Activated naive CD8-positive, alpha-beta T cell treated with anti-CD3 and anti-CD28 coated beads, Interleukin-2, amount 50 U/mL, for 16 hours (primary cell): ENCODE data around the gene PPFIA1.
"Not testable (repeated sequence)": the region's sequence is repeated elsewhere in the genome, so short reads cannot be mapped to it uniquely, and the experiment has no call there.

Experiments used
- DNase-seq: peaks from one replicate; pipeline ENCODE4 v3.0.0-alpha.2; 2020; ENCODE audit warnings: low read depth, low spot score

PPFIA1 gene

DNA sequence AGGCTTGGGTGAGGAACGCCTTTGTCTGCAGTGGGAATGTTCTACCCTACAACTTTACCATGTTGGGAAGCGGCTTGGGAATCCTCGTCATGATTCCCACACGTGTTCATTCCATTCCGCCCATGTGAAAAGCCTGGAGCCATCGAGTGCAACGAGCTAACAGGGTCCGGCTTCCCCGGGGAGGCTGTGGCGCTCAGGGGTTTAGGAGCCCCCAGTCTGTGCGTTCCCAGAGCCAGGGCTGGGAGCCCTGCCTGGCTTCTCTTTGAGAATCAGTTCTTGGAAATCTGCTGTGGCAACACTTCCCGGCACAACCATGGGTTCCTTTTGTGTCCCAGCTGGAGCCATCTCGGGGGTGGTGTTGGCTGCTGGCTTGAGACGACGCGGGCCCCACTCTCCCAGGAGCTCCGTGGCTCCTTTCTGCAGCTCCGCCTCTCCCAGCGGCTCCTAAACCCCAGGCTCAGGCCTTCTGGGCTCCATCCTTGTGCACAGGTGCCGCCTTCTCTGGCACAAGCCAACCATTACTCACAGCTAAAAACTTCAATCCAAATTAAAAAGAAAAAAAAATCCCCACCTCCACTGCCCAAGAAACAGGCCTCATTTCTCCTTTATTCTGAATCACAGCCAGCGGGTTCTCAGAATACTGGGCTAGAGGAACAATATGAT lies 18.7 kb upstream of the PPFIA1 start:
- DNase-seq: no peak

DNA sequence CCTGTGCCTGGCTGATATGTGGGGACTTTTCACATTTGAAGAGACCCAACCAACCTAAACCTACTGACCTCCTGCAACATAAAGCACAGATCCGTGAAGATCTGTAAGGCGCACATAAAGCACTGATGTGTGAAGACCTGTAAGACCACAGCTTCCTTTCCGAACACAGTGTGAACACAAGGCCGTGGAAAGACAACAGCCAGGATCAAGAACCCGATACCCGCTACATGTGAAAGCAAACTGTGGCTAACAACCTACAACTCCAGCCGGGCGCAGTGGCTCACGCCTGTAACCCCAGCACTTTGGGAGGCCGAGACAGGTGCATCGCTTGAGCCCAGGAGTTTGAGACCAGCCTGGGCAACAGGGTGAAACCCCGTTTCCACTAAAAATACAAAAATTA lies 17.6 kb upstream of the PPFIA1 start:
- no peak for DNase-seq

DNA sequence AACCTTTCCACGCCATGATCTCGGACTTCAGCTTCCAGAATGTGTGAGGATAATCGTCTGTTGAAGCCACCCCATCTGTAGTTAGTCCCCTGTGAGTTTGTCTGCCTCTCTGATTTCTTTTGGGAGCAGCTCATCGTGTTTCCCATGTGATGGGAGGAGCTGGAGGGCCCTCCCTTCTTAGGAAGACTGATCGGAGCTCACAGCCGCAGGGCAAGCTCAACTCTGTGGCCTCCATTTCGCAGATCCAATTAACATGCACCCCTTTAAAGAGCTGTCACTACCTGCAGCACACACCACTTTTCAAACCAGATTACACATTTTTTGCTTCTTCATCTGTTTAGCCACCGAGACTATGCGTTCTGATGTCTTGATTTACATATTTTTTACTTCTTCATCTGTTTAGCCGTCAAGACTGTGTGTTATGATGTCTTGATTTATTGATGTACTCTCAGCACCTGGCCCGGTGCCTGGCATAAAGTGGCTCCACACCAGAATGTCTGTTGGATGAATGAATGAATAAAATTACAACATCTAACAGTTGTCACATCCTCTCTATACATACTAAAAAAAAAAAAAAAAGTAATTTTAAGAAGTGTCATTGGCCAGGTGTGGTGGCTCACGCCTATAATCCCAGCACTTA lies 14.9 kb upstream of the PPFIA1 start:
- no peak for DNase-seq

DNA sequence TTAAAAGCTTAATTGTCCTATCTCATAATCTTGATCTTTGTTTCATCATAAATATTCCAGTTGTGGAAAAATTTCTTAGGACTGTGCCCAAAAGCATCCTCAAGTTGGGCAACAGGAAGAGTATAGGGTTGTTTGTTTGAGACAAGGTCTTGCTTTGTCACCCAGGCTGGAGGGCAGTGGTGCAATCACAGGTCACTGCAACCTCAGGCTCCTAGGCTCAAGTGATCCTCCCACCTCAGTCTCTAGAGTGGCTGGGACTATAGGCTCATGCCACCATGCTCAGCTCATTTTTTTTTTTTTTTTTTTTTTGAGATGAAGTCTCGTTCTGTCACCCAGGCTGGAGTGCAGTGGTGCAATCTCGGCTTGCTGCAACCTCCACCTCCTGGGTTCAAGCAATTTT lies 11.4 kb upstream of the PPFIA1 start:
- not testable (repeated sequence) for DNase-seq

DNA sequence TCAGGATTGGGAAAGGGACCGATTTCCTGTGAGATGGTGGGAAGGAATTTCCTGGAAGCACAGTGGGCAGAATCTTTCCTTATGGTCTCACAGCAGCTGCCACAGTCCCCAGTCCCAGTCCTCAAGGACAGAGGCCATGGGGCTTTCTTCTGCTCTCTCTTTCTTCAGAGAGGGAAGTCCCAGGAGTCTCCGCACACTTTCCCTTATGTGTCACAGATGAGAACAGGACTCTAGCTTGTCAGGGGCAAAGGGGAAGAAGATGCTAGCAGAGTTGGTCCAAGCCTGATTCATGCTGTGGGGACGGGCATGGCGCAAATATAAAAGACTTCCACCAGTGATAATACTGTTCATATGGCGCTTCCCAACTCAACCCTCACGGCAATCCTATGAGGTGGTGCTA lies 7.5 kb upstream of the PPFIA1 start:
- no peak for DNase-seq

DNA sequence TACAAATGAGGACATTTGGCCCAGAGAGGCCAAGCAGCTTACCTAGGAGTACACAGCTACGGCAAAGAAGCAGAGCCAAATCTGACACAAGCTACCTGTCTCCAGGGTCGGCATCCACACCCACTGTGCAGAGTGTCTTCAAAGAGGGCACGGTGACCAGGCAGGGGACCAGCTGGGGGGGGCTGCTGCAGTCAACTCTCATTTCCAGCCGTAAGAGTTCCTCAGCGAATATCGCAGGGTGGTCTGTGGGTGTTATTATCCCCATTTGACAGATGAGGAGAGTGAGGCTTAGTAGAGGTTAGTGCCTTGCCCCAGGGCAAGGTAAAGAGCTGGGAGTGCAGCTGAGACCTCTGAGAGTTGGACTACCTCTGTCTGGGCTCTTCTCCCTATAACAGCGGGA lies 7.1 kb upstream of the PPFIA1 start:
- DNase-seq: no peak

DNA sequence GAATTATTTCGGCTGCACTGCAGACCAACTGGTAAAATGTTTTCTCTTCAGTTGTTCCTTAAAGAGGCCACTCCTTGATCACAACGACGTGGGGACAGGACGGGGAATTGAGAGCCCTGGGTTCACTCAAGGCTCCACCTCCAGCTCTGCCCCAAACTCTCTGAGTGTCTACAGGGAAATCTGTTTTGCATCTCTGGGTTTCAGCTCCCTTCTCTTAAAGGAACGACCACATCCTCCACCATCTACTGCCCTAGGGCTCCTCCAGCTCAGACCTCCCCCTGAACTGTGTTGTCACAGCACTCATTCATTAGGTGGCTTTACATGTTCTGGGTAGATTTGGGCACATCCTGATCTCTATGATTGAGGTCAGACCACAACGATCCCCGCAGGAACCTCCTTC lies 5.1 kb upstream of the PPFIA1 start:
- DNase-seq: no peak

DNA sequence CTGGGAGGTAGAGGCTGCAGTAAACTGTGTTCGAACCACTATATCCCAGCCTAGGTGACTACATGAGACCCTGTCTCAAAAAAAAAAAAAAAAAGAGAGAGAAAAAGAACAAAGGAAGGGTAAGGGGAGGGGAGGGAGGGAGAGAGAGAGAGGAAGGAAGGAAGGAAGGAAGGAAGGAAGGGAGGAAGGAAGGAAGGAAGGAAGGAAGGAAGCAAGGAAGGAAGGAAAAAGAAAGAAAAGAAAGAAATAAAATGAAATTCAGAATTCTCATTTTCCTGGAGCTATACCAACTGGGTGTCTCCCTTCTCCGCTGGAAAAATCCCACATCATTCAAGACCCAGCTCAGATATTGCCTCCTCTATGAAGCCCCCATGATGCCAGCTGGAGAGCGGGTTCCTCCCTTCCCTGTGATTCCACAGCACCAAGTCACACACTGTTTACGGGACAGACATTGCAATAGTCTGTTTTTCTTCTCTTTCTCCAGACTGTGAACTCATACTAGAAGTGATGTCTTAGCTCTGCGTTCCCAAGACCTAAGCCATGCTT lies 3.0 kb upstream of the PPFIA1 start:
- DNase-seq: no peak

DNA sequence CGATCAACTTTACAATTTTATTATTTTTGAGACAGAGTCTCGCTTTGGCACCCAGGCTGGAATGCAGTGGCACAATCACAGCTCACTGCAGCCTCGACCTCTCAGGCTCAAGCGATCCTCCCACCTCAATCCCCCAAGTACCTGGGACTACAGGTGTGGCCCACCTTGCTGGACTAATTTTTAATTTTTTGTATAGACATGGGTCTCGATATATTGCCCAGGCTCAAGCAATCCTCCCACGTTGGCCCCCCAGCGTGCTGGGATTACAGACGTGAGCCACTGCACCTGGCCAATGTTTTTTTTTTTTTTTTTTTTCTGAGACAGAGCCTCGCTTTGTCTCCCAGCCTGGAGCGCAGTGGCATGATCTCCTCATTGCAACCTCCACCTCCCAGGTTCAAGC lies 2.0 kb upstream of the PPFIA1 start:
- DNase-seq: no peak

DNA sequence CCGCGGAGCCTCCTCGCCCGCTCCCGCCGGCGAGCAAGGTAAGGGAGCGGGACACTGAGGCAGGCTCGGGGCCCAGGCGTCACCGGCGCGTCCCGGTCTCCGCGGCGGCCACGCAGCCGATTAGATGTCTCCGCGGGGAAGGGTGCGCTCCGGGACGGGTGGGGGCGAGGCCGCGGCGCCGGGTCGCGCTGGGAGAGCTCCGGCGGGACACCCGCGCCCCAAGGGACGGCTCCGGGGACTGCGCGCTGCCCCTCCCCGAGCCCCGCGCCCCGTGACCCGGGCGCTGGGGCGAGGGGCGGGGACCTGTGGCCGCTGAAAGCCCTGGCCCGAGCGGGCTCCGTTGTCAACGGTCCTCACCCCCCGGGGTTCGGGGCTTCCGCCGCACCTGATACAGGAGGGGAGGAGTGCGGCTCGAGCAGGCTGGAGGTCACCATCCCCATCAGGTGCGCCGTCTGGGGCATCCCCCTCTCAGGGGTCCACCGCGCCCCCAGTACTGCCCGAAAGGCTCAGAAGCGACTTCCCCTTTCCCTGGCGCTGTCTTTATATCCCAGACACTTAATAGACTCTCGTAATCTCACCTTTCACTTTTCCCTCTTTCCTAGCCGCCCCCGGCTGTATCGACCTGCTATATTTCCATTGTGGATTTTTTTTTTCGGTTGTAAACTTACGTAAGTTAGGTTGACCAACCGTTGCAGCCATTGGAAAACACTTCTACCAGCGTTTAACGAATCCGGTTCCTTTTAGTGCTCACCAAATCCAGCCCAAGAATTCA lies 573 bp downstream of the PPFIA1 start:
- DNase-seq: no peak

DNA sequence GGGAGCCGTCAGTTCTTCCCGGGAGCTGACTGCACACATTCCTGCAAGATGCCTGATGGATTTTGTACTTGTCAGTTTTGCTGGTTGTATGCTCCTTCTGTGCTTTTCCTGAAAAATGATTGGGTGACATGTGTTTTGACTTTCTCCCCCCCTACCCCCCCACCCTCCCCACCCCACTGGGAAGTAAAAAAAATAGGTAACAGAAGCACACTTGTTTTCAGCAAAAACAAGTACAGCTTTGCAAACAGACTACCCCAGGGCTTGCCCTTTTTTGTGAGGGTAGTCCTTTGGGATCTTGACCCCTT lies 1.1 kb downstream of the PPFIA1 start:
- DNase-seq: no peak

DNA sequence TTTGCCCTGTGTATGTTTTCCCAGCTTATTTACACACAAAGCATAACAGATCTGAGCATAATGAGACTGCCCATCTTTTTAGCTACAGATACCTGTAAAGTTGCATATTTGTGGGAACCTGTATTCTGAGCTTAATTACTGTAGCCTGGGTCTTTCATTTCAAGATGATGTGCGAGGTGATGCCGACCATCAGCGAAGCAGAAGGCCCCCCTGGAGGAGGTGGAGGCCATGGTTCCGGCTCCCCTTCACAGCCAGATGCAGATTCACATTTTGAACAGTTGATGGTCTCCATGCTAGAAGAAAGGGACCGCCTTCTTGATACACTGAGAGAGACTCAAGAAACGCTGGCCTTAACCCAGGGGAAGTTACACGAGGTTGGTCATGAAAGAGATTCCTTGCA lies 1.5 kb downstream of the PPFIA1 start:
- no peak for DNase-seq

DNA sequence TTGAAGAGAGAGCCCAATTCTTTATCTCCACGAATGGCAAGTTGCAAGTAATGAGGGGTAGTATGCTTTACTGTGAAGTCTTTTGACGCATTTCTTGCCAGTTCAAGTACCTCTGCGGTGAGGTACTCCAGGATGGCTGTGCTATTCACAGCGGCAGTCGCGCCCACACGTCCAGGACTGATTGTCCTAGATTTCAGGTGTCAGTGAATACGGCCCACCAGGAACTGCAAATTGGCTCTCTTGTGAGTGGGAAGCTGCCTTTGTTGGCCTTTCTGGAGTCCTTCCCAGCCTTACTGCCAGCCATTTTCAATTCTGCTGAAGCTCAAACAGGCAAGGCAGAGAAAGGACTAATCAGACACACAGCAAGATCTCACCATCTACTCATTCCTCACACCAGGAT lies 8.5 kb downstream of the PPFIA1 start:
- no peak for DNase-seq

DNA sequence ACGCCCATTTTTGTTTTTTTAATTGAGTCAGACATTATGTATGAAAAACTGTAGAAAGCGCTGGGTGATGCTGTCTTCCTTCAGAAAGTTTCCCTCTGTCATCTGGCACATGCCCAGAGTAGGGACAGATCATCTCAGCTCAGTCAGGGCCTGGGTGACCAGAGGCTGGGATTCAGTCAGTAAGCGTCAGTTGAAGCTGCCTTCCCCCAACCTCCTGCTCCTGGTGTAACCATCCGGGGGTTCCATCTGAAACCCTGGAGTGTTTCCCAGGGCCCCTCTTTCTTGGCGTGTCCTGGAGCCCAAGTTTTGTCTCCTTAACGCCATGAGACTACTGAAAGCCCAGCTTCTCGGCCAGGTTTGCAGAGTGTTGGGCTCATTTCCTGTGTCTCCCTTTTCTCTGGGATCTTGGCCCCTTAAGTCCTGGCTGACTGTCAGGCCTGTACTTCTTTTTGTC lies 10.7 kb downstream of the PPFIA1 start:
- no peak for DNase-seq

DNA sequence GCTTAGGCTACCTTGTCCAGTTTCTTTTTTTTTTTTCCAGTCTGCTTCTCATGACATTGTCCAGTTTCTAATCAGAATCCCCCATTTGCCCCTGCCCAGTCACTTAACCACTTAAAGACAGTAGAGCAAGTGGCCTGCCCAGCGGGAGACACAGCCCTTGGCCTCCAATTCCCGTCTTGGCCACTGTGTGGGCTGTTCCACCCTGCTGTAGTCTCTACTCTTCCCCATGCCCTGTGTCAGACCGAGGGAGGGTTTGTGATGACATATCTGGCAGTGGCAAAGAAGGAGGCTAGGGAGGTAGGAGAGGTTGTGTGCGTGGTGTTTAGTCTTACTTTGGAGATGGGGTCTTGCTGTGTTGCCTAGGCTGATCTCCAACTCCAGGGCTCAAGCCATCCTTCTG lies 11.5 kb downstream of the PPFIA1 start:
- no peak for DNase-seq

DNA sequence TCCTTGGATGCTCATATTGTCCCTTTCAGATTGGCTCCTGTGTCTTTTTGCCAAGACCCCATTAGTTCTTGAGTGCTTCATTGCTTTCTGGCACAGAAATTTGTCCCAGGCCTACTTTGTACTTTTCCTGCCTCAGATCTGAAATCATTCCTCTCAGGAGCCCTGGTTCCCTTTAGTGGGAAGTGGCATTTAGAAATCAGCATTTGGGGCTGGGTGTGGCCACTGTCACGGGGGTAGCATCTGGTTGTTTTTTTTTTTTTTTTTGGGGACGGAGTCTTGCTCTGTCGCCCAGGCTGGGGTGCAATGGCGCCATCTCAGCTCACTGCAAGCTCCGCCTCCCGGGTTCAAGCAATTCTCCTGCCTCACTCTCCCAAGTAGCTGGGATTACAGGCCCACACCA lies 18.2 kb downstream of the PPFIA1 start:
- no peak for DNase-seq

DNA sequence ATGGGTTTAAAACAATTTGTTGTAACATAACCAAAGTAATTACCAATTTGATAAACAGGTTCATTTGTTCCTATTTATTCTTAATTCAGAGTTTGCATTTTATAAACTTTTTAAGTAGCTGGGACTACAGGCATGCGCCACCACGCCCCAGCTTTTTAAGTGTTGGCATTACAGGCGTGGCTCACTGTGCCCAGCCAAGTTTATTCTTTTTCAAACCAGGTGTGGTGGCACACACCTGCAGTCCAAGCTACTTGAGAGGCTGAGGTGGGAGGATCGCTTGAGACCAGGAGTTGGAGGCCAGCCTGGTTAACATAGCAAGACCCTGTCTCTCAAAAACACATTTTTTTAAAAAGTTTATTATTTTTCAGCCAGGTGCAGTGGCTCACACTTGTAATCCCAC lies 19.1 kb downstream of the PPFIA1 start:
- no peak for DNase-seq

DNA sequence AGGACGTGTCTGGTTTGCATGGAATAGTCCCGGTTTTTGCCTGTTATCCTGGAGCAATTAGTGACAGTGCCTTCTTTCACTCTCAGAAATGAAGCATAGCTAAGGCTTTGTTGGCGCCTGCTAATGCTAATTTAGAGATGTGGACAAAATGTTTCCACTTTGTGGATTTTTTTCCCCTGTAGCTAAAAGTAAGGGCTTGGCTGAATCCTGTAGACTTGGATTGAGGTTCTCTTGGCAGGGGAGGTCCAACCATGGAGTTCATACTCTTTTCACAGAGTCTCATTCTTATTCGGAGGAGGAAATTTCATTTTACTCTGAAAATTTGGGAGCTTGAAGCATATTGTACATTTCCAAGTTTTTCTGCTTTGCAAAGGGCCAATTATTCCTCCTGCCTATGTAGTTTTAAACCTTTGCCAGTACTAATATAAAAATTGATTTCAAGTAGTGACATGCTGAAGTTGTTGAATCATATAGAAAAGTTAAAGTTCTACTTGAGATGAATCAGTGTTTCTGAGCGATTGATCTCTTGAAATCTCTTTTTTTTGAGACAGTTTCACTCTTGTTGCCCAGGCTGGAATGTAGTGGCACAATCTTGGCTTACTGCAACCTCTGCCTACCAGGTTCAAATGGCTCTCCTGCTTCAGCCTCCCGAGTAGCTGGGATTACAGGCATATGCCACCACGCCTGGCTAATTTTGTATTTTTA lies 20.0 kb downstream of the PPFIA1 start:
- no peak for DNase-seq

DNA sequence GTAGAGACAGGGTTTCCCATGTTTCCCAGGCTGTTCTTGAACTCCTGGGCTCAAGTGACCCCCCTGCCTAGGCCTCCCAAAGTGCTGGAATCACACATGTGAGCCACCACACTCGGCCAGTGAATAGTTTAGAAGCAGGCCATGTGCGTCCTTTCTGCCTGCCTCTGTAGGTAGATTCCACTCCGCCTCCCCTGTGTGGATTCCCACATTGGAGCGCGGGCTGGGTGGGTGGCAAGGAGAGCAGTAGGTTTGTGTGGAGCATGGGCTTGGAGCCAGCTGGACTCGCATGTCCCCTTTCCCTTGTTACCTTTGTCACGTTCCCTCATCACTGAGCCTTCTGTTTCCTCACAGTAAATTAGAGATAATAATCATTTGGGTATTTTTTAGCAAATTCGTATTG lies 21.7 kb downstream of the PPFIA1 start:
- no peak for DNase-seq

DNA sequence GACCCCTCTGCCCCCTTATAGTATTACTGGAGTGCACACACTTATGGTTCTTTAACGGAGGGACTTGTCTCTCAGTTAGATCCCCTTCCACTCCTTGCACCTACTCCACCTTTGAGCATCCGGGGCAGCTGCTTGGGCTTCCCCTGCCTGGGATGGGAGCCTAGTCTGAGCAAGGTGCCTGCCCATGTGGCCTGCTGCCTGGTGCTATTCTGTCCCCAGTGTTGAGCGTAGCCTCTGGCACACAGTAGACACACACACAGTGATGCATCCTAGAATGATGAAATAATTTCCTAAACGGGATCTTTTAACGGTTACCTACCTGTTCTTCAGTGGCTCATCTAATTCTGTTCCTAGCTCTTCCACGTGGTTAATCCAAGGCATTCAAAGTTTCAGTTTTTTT lies 22.4 kb downstream of the PPFIA1 start:
- no peak for DNase-seq

DNA sequence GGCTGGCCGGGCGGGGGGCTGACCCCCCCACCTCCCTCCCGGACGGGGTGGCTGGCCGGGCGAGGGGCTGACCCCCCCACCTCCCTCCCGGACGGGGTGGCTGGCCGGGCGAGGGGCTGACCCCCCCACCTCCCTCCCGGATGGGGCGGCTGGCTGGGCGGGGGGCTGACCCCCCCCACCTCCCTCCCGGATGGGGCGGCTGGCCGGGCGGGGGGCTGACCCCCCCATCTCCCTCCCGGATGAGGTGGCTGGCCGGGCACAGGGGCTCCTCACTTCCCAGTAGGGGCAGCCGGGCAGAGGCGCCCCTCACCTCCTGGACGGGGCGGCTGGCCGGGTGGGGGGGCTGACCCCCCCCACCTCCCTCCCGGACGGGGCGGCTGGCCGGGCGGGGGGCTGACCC lies 24.7 kb downstream of the PPFIA1 start:
- DNase-seq: not testable (repeated sequence)

DNA sequence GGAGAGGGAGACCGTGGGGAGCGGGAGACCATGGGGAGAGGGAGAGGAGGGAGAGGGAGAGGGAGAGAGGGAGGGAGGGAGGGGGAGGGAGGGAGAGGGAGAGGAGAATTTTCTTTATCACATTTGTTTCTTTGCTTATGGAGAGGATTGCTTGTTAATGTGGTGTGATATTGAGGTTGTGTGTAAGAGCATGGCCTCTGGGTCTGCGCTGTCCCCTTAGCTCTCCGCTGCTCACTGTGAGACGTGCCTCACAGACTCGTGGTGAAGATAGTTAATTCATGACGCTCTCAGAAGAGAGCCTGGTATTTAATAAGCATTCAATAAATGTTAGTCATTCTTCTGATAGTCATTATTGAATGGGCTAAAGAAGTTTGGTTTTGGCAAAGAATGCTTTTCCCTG lies 26.2 kb downstream of the PPFIA1 start:
- no peak for DNase-seq
